Mesothelial cell of epicardium (in vitro differentiated cells): ENCODE data around the gene LCLAT1. TPM values are rescaled to one million over a fixed set of nuclear protein-coding genes. Genes with fewer than 3 reads are reported as not detected.

Experiments
- DNase-seq, 2 experiments: peaks; one replicate each; pipeline ENCODE4 v3.0.0; 2021; ENCODE audit warnings: low spot score in 2 of 2; ENCODE audit not compliant: unreplicated experiment in 2 of 2
- H3K27ac Mint-ChIP-seq: 2 replicates; pipeline ENCODE4 v1.8.0; 2021; ENCODE audit warnings: mixed read lengths
- H3K27me3 Mint-ChIP-seq: 2 replicates; pipeline ENCODE4 v1.8.0; 2021; ENCODE audit warnings: low read depth, mixed read lengths
- H3K36me3 Mint-ChIP-seq: 2 replicates; pipeline ENCODE4 v1.8.0; 2021; ENCODE audit warnings: mixed read lengths
- H3K4me1 Mint-ChIP-seq: 2 replicates; pipeline ENCODE4 v1.8.0; 2021; ENCODE audit warnings: mixed read lengths
- H3K4me3 Mint-ChIP-seq: 2 replicates; pipeline ENCODE4 v1.8.0; 2021; ENCODE audit warnings: mild to moderate bottlenecking, moderate library complexity, mixed read lengths
- H3K9me3 Mint-ChIP-seq: 2 replicates; pipeline ENCODE4 v1.8.0; 2021; ENCODE audit warnings: mixed read lengths
- total RNA-seq: library from RNA; stranded (reverse); gene quantifications from 3 replicates; pipeline ENCODE4 v1.2.1, GENCODE V29; 2021
- TF ChIP-seq, protein P1 (sequence below): fragments of 200-600 bp; sonication (generic); IDR thresholded peaks from one replicate; pipeline ENCODE4 v1.5.0; 2021; ENCODE audit warnings: antibody characterized with exemption; ENCODE audit not compliant: unreplicated experiment

Gene LCLAT1
- total RNA-seq, 1 donor from 2014 or later: 23.2 TPM

DNA sequence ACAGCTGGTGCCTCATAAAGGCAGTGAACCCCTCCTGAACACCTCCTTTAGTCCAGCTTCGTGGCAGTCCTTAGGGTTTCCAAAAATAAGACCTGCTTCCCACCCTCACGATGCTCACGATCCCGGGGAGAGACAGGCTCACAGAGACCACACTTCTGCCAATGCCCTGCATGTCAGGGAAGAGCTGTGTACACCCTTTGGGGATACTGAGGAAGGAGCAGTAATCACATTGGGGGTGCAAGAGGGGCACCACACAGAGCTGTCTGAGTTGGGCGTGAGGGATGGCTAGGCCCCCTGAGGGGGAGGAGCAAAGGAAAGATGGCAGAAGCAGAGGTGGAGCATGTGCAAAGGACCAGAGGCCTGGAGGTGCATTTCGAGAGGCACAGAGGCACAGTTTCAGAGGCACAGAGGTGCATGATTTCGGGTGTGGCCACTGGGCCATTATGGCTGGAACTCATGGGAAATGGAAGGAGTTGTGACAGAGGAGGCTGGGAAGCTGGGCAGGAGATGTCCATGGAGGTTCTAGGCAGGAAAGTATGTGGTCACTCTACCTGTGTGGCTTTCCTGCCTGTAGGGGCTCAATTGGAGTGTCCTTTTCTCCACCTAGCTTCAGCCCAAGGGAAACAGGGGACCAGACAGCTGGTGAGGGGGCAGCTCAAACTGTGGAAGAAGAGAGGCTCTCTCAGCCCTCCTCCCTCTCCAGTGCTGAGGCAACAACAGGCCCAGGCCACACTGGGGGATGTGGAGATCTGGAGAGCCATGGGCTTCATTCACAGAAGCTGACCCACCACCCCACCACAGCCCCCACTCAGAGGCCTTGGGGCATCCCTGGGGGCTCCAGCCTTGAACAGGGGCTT, 244.3 kb downstream of the LCLAT1 start:
- H3K27me3 Mint-ChIP-seq: no peaks in the 10 kb centered on the region
- H3K4me1 Mint-ChIP-seq: peaks cover 14% of the 10 kb centered on the region
- no peaks in the 10 kb centered on the region for H3K36me3 Mint-ChIP-seq
- no peaks in the 10 kb centered on the region for H3K9me3 Mint-ChIP-seq
- H3K27ac Mint-ChIP-seq: no peak overlapping the region
- peak in 1 of 2 experiments; percentile 33 for DNase-seq
- no peak overlapping the region for H3K4me3 Mint-ChIP-seq
- TF ChIP-seq, protein P1, sequence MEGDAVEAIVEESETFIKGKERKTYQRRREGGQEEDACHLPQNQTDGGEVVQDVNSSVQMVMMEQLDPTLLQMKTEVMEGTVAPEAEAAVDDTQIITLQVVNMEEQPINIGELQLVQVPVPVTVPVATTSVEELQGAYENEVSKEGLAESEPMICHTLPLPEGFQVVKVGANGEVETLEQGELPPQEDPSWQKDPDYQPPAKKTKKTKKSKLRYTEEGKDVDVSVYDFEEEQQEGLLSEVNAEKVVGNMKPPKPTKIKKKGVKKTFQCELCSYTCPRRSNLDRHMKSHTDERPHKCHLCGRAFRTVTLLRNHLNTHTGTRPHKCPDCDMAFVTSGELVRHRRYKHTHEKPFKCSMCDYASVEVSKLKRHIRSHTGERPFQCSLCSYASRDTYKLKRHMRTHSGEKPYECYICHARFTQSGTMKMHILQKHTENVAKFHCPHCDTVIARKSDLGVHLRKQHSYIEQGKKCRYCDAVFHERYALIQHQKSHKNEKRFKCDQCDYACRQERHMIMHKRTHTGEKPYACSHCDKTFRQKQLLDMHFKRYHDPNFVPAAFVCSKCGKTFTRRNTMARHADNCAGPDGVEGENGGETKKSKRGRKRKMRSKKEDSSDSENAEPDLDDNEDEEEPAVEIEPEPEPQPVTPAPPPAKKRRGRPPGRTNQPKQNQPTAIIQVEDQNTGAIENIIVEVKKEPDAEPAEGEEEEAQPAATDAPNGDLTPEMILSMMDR: no peak

DNA sequence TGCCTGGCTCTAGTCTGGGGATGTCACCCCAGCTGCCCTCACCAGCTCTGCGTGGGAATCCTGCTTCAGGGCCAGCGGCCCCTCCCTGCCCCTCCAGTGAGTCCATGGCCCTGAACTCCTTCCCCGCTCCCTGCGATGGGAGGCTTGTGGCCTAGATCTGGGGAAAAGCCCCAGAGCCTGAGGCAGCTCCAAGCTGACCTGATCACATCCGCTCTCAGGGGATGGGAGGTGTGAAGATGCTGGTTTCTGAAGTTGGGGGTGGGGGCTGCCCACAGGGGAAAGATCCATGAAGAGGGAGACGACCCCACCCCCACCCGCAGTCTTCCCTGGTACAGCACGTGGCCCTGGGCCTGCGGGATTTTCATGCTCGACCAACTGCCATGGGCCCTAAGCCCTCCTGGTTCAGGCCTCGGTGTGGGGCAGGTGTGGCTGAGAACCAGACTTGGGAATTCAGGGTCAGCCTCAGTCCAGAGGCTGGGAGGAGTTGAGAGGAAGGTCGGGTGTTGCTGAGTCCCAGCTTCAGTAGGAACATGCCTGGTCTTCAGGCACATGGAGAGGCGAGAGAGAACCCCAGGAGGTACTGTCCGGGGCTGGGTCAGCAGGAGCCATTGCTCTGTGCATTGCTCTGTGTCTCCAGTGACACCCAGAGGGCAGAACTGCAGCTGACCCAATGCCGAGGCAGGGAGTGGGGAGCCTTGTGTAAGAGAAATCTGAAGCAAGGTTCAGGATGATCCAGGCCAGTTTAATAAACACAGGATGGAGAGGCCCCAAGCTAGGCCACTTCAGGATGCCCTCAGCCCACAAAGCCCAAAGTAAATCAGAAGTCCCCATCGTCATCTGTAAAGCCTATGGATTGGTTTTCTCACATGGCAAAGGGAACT, 245.1 kb downstream of the LCLAT1 start:
- Mint-ChIP-seq H3K4me3 (no peak overlapping the region), H3K4me1 (peaks cover 14% of the 10 kb centered on the region), H3K27me3 (no peaks in the 10 kb centered on the region), H3K9me3 (no peaks in the 10 kb centered on the region), H3K36me3 (no peaks in the 10 kb centered on the region), H3K27ac (no peak overlapping the region)
- TF ChIP-seq, protein P1: no peak
- peak in 1 of 2 experiments; percentile 33 for DNase-seq

DNA sequence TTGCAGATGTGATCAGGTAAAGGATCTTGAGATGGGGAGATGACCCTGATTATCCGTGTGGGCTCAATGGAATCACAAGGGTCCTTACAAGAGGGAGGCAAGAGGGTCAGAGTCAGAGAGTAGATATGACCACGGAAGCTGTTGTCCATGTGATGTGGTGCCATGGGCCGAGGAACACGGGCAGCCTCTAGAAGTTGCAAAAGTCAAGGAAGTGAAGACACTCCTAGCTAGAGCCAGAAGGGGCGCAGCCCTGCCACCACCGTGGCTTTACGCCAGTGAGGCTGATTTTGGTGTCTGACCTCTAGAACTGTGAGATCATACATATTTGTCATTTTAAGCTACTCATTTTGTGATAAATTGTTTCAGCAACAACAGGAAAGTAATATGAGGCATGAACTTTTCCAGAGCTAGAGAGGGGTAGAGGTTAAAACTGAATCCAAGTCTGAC, 245.8 kb downstream of the LCLAT1 start:
- DNase-seq: peak in 1 of 2 experiments; percentile 35
- TF ChIP-seq, protein P1: no peak
- no peak overlapping the region for H3K27ac Mint-ChIP-seq
- H3K4me3 Mint-ChIP-seq: no peak overlapping the region
- peaks cover 14% of the 10 kb centered on the region for H3K4me1 Mint-ChIP-seq
- no peaks in the 10 kb centered on the region for H3K27me3 Mint-ChIP-seq
- H3K9me3 Mint-ChIP-seq: peaks cover 4% of the 10 kb centered on the region
- H3K36me3 Mint-ChIP-seq: no peaks in the 10 kb centered on the region

Other genes with a start within 250 kb of the LCLAT1 start
- gene LBH, start 215.7 kb upstream of the LCLAT1 start, total RNA-seq: 41.0 to 48.8 TPM (median 44.5 TPM) in 3 replicates